ENCODE data around the gene SSBP4.

The SSBP4 gene

DNA sequence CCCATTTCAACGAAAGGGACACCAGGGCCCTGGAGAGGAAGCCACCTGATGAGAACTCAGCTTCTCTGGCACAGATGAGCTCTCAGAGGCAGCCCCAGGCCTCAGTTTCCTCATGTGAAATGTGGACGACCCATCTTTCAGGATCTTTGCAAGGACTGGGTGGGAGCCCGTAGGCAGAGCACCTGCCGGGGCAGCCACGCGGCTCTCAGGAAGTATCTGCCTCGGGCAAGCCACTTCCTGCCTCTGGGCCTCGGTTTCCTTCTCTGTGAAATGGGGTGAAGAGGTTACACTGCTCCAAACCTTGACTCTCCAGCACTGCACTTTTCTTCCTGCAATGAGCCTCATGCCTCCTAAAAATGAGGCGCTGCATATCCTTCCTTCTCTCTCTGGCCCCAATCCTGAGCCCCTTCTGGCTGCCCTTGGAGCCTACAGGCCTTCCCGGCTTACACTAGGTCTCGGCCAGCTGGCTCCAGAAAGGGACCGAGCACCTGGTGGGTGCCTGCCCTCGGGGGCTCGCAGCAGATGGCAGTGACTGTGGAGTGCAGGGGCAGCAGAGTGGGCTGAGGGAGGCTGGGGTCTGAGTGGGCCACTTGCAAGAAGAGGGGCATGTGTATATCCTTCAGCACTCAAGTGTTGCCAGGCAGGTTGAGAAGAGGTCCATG, 3.5 kb downstream of the SSBP4 start:
- H3K27ac Mint-ChIP-seq, result peak overlapping the region; percentile 78
- H3K9me3 Mint-ChIP-seq, result no peaks in the 10 kb centered on the region
- peaks cover 8% of the 10 kb centered on the region for H3K27me3 Mint-ChIP-seq
- H3K36me3 Mint-ChIP-seq (ENCODE audit: low read depth), result peaks cover 6% of the 10 kb centered on the region
- peaks cover 57% of the 10 kb centered on the region for H3K4me1 Mint-ChIP-seq
- H3K4me3 Mint-ChIP-seq, result peak overlapping the region; percentile 92
- no peak for ATAC-seq
- DNase-seq, result no peak

DNA sequence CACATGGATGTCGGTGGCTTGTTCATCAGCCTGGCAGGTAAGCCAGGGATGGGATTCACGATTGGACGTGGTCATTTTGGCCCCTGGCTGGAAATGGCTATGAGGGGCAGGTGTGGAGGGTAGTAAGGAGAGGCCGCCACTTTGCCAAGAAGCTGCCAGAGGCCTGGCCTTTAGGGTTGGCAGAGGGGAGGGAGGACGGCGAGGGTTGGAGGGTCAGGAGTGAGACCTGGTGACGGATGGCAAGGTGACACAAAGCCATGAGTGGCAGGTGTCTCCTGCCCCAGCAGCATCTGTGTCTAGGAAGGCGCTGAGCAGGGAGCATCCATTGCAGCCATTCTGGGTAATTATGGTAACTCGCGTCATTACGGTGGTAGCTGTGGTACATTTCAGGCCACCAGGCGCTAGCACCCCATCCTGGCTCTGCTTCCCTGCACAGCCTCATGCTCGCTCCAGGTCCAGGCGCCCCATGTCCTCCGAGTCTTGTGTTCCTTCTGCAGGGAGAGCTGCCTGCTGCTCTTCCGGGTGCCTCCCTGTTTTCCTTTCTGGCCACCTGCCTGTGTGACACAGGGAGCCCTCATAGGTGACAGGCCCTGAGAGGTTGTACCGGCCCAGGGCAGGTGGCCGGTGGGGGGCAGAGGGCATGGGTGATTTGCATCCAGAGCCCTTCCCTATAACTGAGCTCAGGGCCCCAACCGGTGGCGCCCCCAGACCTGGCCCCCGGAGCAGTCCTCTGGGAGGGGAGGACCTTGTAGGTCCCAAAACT, 4.2 kb downstream of the SSBP4 start:
- ATAC-seq (no peak), DNase-seq (no peak)
- peak overlapping the region; percentile 92 for H3K4me3 Mint-ChIP-seq
- H3K36me3 Mint-ChIP-seq (ENCODE audit: low read depth), result peaks cover 6% of the 10 kb centered on the region
- H3K27me3 Mint-ChIP-seq, result peaks cover 2% of the 10 kb centered on the region
- no peak overlapping the region for H3K27ac Mint-ChIP-seq
- H3K9me3 Mint-ChIP-seq, result no peaks in the 10 kb centered on the region
- H3K4me1 Mint-ChIP-seq, result peaks cover 49% of the 10 kb centered on the region

DNA sequence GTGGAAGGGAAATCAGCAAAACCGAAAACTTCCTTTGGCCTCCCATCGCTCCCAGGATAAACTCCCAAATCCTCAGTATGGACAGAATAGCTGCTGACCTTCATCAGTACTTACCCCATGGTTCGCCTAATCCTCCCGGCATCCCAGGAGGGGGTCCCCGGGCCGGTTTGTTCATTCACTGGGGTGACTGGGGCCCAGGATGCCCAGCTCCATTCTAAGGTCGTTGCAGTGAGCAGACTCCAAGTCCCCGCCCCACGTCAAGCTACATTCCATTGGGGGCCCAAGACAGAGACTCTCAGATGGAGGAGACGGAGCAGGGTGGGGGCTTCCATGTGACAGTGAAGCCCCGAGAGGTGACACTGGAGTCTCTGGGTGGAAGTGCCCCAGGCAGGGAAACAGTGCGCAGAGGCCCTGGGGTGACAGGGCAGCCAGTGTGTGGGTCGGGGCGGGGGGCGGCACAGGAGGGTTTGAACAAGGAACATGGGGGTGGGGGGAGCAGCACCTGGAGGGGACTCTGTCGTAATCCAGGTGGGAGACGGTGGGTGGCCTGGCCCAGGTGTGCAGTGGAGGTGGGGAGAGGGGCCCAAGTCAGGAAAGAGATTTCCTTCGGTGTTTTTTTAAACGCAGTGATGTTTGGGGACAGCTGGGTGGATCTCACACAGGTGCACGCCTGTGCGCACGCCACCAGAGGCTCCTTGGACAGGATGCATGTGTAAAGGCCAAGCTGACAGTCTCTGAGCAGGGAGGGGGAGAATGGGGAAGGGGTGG, 5.1 kb downstream of the SSBP4 start:
- Mint-ChIP-seq H3K27me3 (no peaks in the 10 kb centered on the region), H3K4me1 (peaks cover 45% of the 10 kb centered on the region), H3K4me3 (no peak overlapping the region), H3K9me3 (no peaks in the 10 kb centered on the region), H3K36me3 (ENCODE audit: low read depth) (peaks cover 6% of the 10 kb centered on the region), H3K27ac (no peak overlapping the region)
- ATAC-seq, result no peak
- DNase-seq, result no peak

DNA sequence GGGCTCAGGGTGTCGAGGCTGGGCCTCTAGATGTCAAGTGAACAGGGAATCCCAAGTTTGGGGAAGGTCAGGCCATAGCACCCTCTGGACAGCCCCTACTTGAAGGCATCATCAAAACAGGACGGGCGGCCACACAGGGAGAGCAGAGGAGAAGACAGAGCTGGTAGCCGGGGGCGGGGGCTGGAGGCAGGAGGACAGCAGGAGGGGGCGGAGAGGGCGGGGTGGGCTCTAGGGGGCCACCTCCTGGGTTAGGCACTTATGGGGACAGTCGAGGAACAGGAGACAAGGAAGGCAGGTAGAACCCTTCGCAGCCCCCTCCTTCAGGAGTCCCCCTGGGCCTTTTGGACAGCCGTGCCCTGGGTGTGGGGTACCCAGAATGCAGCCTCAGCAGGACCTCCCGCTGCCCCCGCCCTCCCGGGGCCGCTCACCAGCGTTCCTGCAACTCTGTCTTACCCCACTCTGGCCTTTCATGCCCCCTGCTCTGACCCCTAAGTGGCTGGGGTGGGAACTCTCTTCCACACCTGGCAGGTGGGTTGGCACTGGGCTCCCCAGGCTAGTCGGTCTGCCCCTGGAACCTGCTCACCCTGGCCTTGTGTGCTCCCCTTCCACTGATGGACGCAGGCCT, 5.8 kb downstream of the SSBP4 start:
- H3K27me3 Mint-ChIP-seq, result no peaks in the 10 kb centered on the region
- H3K36me3 Mint-ChIP-seq (ENCODE audit: low read depth), result peaks cover 6% of the 10 kb centered on the region
- DNase-seq, result no peak
- H3K9me3 Mint-ChIP-seq, result no peaks in the 10 kb centered on the region
- H3K4me3 Mint-ChIP-seq, result no peak overlapping the region
- H3K27ac Mint-ChIP-seq, result no peak overlapping the region
- ATAC-seq, result no peak
- H3K4me1 Mint-ChIP-seq, result peaks cover 51% of the 10 kb centered on the region

DNA sequence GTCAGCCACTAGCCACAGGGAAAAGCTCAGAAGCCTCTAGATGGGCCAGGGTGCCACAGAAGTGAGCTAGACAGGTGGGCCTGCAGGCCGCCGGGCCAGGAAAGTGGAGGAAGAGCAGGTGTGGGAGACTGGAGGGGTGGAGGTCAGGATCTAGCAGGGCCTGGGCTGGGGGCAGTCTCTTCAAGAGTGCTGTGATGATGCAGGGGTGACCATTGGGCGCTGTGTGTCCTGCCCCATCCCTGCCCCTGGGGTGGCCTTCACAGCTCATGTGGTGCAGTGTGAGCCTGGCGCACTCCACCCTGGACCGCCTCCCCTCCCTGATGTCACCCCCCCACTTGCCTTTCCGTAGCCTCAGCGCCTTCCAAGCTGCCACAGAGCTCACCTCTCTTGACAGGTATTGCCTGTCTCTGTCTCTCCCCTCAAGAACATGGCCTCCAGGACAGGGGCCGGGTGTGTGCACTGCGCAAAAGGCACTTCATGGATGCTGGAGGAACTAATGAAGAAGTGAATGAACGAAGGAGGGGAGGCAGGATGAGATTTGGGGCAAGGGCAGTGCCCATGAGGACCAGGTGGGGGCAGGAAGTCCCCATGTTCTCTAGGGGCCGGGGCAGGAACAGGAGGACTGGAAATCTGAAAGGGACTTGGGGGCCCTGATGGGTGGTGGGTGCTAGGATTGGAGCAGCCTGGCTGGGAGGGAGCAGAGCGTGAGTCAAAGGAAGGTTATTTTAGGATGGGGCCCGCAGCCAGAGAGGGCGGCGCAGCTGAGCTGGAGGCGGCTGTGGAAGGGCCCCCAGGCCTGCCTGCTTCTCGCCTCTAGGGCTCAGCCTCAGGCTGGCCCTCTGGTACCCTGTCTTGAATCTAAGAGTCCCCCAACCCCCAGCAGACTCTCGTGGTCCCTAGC, 6.6 kb downstream of the SSBP4 start:
- H3K27ac Mint-ChIP-seq, result peak overlapping the region; percentile 15
- H3K9me3 Mint-ChIP-seq, result no peaks in the 10 kb centered on the region
- peaks cover 3% of the 10 kb centered on the region for H3K36me3 Mint-ChIP-seq (ENCODE audit: low read depth)
- DNase-seq, result no peak
- H3K4me1 Mint-ChIP-seq, result peaks cover 47% of the 10 kb centered on the region
- H3K27me3 Mint-ChIP-seq, result no peaks in the 10 kb centered on the region
- H3K4me3 Mint-ChIP-seq, result no peak overlapping the region
- no peak for ATAC-seq

DNA sequence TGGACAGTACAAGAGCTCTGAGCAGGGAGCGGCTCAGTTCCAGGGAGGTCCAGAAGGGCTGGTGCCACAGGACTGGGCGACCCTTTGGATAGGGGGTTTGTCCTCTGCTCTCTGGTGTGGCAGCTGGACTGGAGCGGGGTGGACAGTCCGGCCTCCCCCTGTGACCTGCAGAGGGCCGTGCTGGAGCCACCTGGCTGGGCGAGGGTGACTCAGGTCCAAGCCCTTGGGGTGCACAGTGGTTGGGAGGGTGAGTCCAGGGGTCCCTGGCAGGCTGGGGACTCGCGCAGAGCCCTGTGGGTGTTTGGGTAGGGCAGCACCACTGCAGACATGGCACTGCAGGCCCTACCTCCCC, 7.2 kb downstream of the SSBP4 start:
- H3K36me3 Mint-ChIP-seq (ENCODE audit: low read depth), result peaks cover 3% of the 10 kb centered on the region
- no peaks in the 10 kb centered on the region for H3K27me3 Mint-ChIP-seq
- no peak for ATAC-seq

DNA sequence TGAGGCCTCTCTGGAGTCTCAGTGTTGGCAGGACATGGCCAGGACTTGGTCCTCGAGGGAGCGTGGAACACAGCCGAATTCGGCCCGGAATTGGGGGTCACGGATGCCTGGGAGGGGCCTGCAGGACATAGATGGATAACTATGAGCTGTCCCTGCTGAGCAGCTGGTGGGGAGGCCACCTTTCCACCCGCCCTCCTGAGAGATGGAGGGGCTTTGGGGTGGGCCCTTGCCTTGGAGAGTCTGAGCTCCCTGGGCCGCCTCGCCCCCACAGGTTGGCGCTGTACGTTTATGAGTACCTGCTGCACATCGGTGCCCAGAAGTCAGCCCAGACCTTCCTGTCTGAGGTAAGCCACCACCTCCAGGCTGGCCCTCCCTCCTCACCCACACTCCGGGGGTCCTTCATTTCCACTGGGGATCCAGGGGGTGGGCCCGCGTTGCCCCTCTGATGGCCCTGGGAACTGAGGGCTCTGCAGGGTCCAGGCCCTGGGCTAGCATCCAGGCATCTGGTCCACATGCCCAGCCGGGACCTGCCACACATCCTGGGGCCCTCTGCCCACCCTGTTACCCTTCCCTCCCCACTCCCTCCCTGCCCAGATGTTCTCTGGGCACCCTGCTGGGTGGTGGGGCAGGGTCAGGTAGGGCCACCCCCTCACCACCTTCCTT, 8.0 kb downstream of the SSBP4 start:
- Mint-ChIP-seq H3K4me3 (no peak overlapping the region), H3K4me1 (peaks cover 35% of the 10 kb centered on the region), H3K36me3 (ENCODE audit: low read depth) (peaks cover 3% of the 10 kb centered on the region), H3K27me3 (no peaks in the 10 kb centered on the region), H3K9me3 (no peaks in the 10 kb centered on the region), H3K27ac (no peak overlapping the region)
- DNase-seq (no peak), ATAC-seq (no peak)

More for the DNA sequence above, 7.2 kb downstream of the SSBP4 start:
- Mint-ChIP-seq H3K4me1 (peaks cover 41% of the 10 kb centered on the region), H3K4me3 (no peak overlapping the region), H3K27ac (no peak overlapping the region), H3K9me3 (no peaks in the 10 kb centered on the region)
- DNase-seq, result no peak

DNA sequence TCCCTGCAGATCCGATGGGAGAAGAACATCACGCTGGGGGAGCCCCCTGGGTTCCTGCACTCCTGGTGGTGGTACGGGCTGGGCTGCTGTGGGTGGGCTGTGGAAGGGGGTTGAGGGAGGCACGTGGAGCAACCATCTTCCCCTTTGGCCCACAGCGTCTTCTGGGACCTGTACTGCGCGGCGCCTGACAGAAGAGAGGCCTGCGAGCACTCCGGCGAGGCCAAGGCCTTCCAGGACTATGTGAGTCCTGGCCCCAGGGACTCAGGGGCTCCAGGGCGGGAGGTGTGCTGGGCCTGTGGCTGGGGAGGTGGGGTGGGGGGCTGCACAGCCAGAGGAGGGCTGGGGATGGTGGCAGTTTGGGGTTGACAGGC, 8.5 kb downstream of the SSBP4 start:
- Mint-ChIP-seq H3K27me3 (no peaks in the 10 kb centered on the region), H3K4me1 (peaks cover 33% of the 10 kb centered on the region), H3K27ac (no peak overlapping the region), H3K36me3 (ENCODE audit: low read depth) (peaks cover 3% of the 10 kb centered on the region), H3K4me3 (no peak overlapping the region), H3K9me3 (no peaks in the 10 kb centered on the region)
- no peak for ATAC-seq
- no peak for DNase-seq

DNA sequence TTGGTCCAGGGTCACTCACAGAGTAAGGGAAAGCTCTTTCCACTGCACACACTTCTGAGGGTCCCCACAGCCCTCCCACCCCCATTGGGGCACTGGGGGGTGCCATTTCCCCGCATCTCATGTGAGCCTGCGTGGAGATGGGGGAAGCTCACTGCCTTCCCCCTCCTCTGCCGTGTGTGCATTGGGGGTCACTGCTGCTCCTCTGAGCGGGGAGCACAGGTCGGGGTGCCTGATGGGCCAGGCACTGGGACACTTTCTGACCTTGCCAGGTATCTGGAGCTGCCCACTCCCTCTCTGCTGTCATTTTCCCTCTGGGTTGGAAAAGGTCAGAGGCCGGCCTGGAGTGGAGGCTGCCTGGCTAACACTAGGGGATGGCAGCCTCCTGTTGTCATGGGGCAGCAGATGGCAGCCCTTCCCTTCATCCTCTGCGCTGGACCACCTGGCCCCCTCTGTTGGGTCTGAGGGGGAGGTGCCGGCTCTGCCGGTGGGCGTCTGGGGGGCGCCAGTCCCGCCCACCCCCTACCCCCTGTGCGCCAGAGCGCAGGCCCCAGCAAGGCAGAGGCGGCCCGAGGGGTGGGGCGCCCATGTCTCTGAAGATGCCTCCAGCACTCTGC, 9.1 kb downstream of the SSBP4 start:
- Mint-ChIP-seq H3K27ac (no peak overlapping the region), H3K27me3 (no peaks in the 10 kb centered on the region), H3K9me3 (no peaks in the 10 kb centered on the region), H3K36me3 (ENCODE audit: low read depth) (peaks cover 3% of the 10 kb centered on the region), H3K4me1 (peaks cover 29% of the 10 kb centered on the region), H3K4me3 (no peak overlapping the region)
- ATAC-seq, result no peak
- DNase-seq, result no peak

DNA sequence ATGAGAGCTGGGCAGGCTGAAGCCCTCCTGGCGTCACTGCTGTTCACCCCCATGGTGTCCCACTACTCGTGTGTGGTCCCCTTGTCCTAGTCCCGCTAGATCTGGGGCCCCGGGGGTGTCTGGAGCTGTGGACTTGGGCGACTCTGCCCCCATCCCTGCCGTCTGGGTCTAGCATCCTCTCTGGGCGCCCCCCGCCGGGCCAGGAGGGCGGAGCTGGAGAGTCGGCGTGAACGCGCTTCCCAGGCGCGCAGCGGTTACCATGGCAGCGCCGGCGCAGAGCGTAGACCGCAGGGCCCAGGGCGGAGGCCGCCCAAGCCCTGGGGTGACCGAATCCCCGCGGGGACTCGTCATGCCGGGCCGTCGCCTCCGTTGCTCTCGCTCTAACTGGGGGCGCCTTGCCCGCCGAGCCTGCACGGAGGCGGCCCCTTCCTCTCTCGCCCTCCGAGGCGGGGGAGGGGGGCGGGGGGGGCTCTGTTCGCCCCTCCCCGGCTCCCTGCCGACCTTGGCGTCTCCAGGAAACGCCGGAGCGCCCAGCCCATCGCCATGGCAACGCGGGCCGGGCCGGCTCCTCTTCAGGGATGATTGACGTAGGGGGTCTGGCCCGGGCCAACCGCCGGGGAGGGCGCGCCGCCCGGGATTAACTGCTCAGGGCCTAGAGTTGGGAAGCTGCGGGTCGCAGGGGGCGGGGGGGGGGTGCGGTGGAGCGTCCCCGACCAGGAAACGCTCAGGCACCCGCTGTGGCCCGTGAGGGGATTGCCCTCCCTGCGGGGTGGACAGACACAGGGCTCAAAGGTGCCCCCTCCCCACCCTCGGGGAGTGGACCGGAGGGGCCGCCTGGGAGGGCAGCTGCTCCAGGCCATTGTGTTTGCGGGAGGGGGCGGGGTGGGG, 9.8 kb downstream of the SSBP4 start:
- H3K27ac Mint-ChIP-seq, result no peak overlapping the region
- H3K27me3 Mint-ChIP-seq, result no peaks in the 10 kb centered on the region
- H3K4me1 Mint-ChIP-seq, result peaks cover 23% of the 10 kb centered on the region
- ATAC-seq (peak; percentile 83), DNase-seq (peak; percentile 85)
- H3K4me3 Mint-ChIP-seq, result no peak overlapping the region
- H3K36me3 Mint-ChIP-seq (ENCODE audit: low read depth), result peaks cover 3% of the 10 kb centered on the region
- H3K9me3 Mint-ChIP-seq, result no peaks in the 10 kb centered on the region

DNA sequence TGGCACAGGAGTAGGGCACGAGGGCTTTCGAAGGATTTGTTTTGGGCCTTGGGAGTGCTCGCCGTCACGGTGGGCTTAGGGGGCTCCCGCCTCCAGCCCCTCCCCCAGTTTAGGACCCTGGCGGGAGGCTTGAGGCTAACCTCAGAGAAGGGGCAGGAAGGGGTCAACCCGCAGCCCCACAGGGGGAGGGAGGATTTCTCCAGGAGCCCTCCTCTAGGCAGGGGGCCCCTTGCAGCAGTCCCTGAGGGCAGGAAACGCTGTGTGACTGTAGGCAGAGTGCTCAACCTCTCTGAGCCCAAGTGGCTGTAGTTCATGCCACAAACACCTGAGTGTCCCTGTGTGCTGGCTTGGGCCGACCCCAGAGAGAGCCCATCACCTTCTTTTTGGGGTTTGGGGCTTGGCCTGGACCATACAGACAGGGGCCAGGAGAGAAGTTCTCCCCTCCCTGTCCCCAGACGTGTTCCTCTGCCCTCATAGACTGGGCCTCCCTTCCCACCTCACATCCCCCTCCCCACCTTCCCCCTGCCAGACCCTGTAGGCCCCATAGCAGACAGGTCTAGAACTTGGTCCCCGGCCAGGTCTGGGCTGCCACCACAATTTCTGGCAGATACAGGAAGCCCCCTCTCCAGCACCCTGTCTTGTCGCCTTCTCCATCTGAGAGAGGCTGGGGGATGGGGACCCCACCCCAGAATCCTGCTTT, 10.7 kb downstream of the SSBP4 start:
- H3K4me3 Mint-ChIP-seq, result peak overlapping the region; percentile 53
- ATAC-seq, result no peak
- peaks cover 3% of the 10 kb centered on the region for H3K36me3 Mint-ChIP-seq (ENCODE audit: low read depth)
- H3K9me3 Mint-ChIP-seq, result no peaks in the 10 kb centered on the region
- H3K4me1 Mint-ChIP-seq, result peaks cover 24% of the 10 kb centered on the region
- no peak overlapping the region for H3K27ac Mint-ChIP-seq
- H3K27me3 Mint-ChIP-seq, result no peaks in the 10 kb centered on the region
- DNase-seq, result no peak
